Right ventricle myocardium inferior (tissue), 1 donor: Measurements from ENCODE around the gene BLVRA. TPM values are rescaled to one million over a fixed set of nuclear protein-coding genes. Genes with fewer than 3 reads are reported as not detected.
A peak's percentile ranks its signal among the peaks of the same experiment; 100 is the strongest.

Experiments
- ATAC-seq: fragments of 200-7000 bp; cut with Tn5 transposase; one replicate; pipeline ENCODE4 v1.9.1; 2020; ENCODE audit warnings: mild to moderate bottlenecking, moderate library complexity
- DNase-seq: peaks from one replicate; pipeline ENCODE4 v3.0.0; 2021; ENCODE audit errors: missing footprints
- intact Hi-C: fragments of 100-400 bp; cut with DNase I; formaldehyde crosslinking; loops from one replicate; pipeline ENCODE4 v1.11.0; 2022
- total RNA-seq: library from RNA; stranded (reverse); fragmentation: NEBNext Ultra II Directional; extraction: Animal tissue kit (Norgen Biotek cat#: 25700); gene quantifications from one replicate; pipeline ENCODE4 v1.2.1, GENCODE V29; 2021
- donor health status: DM: no; HTN: yes; CAD: no; lungs with severe emphysema.

The BLVRA gene
- total RNA-seq, 1 donor from 2014 or later: 45.7 TPM

DNA sequence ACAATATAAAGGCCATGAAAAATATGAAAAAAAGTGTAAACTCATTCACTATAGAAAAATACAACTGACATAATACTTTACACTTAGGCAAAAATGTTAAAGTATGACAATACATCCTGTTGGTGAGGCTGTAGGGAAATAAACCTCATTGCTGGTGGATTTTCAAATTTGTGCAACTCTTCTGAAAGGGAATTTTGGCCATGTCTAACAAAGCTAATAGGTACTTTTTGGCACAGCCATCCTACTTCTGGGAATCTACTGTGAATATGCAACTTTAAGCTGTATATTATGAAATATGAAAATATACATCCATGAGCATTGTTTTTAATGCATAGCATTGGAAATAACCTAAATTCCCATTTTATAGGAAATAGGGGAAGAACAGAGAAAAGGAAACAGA lies 15.8 kb upstream of the BLVRA start:
- intact Hi-C loops: no loop called here
- DNase-seq: no peak
- ATAC-seq: no peak

DNA sequence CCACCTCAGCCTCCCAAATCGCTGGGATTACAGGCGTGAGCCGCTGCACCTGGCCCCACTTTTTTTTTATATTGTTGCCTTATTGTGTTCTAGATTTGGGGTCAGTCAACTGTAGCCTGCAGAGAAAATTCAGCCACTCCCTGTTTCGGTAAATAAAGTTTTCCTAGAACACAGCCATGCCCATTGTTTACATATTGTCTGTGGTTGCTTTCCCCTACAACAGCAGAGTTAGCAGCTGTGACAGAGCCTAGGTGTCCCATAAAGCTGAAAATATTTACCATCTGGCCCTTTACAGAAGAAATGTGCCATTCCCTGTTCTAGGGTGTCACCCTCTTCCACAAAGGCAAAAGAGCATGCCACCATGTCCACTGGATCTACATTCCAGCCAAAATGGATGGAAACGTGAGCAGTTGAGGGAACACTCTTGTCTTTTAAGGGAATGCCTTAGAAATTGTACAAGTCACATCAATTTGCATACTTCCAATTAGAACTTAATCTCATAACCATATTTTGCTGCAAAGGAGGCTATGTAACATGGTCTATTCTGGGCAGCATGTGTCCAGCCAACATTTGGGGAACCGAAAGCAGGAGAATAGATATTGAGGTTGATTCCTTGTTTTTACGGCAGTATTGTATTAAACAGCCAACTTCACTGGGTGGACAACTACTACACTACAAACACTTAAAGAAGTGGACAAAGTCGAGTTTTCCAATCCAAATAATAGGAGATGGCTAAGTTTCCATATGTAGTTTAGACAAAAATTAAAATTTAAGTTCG lies 11.0 kb upstream of the BLVRA start:
- DNase-seq (no peak), ATAC-seq (no peak)
- intact Hi-C loops: no loop called here

- intact Hi-C loops: no loop called here
- no peak for ATAC-seq
- no peak for DNase-seq
Measured at GRCh38 chr7:43749383-43749940, 9.0 kb upstream of the BLVRA start.

GRCh38 chr7:43750016-43750887 lies 8.2 kb upstream of the BLVRA start:
- intact Hi-C loops: no loop called here
- ATAC-seq (peak; percentile 45), DNase-seq (no peak)

GRCh38 chr7:43752411-43752810 lies 6.1 kb upstream of the BLVRA start:
- ATAC-seq: no peak
- intact Hi-C loops: no loop called here
- no peak for DNase-seq

GRCh38 chr7:43753271-43753810 lies 5.1 kb upstream of the BLVRA start:
- no peak for DNase-seq
- intact Hi-C loops: no loop called here
- ATAC-seq: no peak

DNA sequence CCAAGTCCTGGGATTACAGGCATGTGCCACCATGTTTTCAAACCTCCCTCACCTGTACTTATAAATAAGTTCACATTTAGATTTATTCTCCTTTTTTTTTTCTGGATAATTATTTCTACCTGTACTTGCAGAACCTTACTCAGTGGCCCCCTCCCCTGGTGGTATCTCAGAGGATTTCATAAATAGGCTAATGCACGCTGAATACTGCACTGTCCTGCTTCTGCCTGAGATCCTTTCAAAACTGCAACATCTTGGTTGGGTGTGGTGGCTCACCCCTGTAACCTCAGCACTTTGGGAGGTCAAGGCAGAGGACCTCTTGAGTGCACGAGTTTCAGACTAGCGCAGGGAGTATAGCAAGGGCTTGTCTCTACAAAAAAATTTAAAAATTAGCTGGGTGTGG lies 4.6 kb upstream of the BLVRA start:
- DNase-seq (no peak), ATAC-seq (no peak)
- intact Hi-C loops: no loop called here

GRCh38 chr7:43754596-43754995 lies 3.9 kb upstream of the BLVRA start:
- intact Hi-C loops: no loop called here
- ATAC-seq: no peak
- no peak for DNase-seq

DNA sequence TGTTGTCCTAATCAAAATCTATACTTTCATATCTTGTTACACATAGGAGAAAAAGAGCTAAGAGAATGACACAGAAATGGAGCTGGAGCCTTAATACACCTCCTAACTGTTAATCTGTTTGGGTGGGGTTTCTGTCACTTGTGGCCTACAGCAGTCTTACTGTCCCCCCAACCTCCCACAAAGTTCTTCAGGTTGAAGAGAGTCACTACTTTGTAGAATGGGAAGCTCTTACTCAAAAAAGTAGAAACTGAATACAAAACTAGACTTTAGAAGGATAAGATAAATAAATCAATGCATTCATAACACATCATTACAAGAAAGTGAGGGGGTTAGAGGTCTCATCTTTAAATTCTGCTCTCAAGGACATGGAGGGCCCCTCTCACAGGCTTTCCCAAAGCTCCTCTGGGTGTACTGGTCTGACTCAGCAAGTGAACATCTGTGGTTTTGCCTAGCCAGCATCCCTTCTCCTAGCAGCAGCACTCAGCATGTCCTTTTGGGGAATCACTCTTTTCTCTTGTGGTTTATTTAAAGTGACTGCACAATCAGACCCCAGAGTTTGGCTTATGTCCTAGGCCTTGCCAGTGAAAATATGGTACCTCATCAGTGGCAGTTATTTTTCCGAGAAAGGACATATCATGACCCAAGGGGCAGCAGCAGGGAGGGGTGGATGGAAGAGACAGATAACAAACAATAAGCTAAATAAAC lies 2.0 kb upstream of the BLVRA start:
- DNase-seq: no peak
- peak; percentile 30 for ATAC-seq
- intact Hi-C loops: no loop called here

DNA sequence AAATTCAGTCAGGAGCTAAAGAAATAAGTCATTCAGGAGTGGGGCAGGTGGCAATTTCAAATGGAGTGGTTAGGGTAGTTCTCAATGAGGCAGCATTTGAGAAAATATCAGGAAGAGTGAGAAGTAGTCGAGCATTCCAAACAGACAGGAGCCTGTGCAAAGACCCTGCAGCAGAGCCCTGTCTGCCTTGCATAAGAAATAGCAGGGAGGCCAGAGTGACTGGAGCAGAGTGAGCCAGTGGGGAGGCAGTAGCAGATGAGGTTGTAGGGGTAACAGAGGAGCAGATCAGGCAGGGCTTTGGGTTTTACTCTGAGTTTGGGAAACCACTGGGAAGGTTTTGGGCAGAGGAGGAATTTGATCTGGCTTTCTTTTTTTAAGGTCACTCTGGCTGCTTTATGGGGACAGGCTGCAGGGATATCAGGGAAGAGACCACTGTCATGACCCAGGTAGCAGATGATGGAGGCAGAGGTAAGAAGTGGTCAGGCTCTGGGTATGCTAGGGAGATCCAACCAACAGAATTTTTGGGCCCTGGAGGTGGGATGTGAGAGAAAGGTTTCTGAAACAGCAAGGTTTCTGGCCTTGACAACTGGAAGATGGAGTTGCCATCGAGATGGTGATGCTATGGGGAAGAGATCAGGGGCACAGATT lies 1.3 kb upstream of the BLVRA start:
- intact Hi-C loops: no loop called here
- DNase-seq (no peak), ATAC-seq (no peak)

- DNase-seq: no peak
- intact Hi-C loops: no loop called here
- peak; percentile 72 for ATAC-seq
Measured at GRCh38 chr7:43758822-43759683, 573 bp downstream of the BLVRA start.

GRCh38 chr7:43760861-43761260 lies 2.4 kb downstream of the BLVRA start:
- no peak for ATAC-seq
- intact Hi-C loops: no loop called here

GRCh38 chr7:43761382-43761781 lies 2.9 kb downstream of the BLVRA start:
- DNase-seq (no peak), ATAC-seq (no peak)
- intact Hi-C loops: no loop called here

More at GRCh38 chr7:43760861-43761260, 2.4 kb downstream of the BLVRA start:
- no peak for DNase-seq

- ATAC-seq: no peak
Measured at GRCh38 chr7:43761938-43762692, 3.6 kb downstream of the BLVRA start.

DNA sequence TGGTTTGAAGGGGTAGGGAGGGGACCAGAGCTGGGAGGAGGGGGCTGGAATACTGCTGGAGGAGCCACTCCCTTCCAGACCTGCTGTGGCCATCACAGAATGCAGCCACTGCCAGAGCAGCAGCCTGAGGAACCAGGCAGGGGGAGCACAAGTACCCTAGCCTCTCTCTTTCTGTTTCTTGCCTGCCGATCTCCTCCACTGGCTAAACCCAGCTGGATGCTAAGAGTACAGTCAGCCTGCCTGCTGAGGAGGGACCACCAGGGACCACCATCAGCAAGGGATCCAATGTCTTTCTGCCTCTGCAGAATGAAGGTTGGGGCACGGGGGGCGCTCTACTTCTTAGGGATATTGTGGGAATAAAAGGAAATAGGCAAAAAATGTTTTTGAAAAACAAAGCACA lies 4.7 kb downstream of the BLVRA start:
- ATAC-seq (no peak), DNase-seq (no peak)
- intact Hi-C loops: no loop called here

More at GRCh38 chr7:43761938-43762692, 3.6 kb downstream of the BLVRA start:
- intact Hi-C loops: no loop called here
- DNase-seq: no peak

- ATAC-seq (no peak), DNase-seq (no peak)
- intact Hi-C loops: no loop called here
Measured at GRCh38 chr7:43764039-43764761, 5.7 kb downstream of the BLVRA start.
